Activated naive CD8-positive, alpha-beta T cell treated with anti-CD3 and anti-CD28 coated beads, Interleukin-2, amount 50 U/mL, for 16 hours (primary cell): Measurements from ENCODE around the gene PKN3.

Source experiments
- DNase-seq: peaks from one replicate; pipeline ENCODE4 v3.0.0-alpha.2; 2020; ENCODE audit warnings: low read depth, low spot score

PKN3 gene

GRCh38 chr9:128742401-128742800 is 40.1 kb downstream of the PKN3 start:
- no peak for DNase-seq

- DNase-seq: no peak
Measured at GRCh38 chr9:128743421-128743820, 41.1 kb downstream of the PKN3 start.

GRCh38 chr9:128747241-128747640 is 44.9 kb downstream of the PKN3 start:
- DNase-seq: no peak

- DNase-seq: no peak
Measured at GRCh38 chr9:128750926-128751595, 48.8 kb downstream of the PKN3 start.

GRCh38 chr9:128753627-128754026 is 51.3 kb downstream of the PKN3 start:
- DNase-seq: no peak

- DNase-seq: no peak
Measured at GRCh38 chr9:128757602-128758001, 55.3 kb downstream of the PKN3 start.

- no peak for DNase-seq
Measured at GRCh38 chr9:128762671-128763449, 60.6 kb downstream of the PKN3 start.

GRCh38 chr9:128764361-128764760 is 62.1 kb downstream of the PKN3 start:
- no peak for DNase-seq

- no peak for DNase-seq
Measured at GRCh38 chr9:128765499-128765898, 63.2 kb downstream of the PKN3 start.

- DNase-seq: no peak
Measured at GRCh38 chr9:128768606-128769005, 66.3 kb downstream of the PKN3 start.
